Pons (tissue), 1 donor: ENCODE measurements around the gene ITPKC.
"Not testable (repeated sequence)": the region's sequence is repeated elsewhere in the genome, so short reads cannot be mapped to it uniquely, and the experiment has no call there.

ENCODE experiments used
- DNase-seq: peaks from one replicate; pipeline ENCODE4 v3.0.0-alpha.2; 2016; ENCODE audit warnings: low spot score

The ITPKC gene

DNA sequence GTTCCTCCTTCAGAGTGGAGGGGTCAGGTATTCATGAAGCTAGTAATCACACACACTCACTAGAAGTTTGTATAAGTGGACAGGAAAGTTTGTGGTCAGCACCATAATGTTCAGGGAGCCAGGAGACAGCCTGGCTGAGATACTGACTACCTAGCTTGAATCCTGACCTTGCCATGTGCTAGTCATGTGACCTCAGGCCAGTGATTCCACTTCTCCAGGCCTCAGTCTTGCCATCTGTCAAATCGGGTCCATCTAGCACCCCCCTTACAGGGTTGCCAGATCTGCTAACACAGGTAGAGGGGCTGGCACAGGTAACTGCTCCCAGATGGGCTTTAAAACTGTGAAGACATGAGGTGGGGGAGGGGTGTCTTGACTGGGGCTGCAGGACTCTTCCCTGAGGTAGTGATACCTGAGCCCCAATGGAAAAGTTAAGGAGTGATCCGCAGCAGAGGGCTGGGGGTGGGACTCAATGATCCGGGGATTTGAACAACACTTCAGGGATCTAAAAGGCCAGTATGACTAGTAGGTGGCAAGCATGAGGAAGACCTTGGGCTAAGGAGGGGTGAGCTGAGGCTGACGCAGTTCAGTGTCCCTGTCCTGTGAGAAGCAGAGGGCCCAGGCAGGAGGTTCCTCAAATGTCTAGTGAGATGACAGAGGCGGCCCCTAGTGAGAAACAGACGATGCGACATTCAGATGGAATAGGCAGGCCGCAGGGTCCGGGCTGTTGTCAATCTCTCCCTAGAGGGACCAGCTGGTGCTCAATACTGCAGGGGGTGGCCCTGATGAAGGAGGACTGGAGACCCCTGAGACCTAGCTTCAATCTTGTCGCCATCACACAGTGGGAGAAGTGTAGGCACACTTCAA is 24.8 kb downstream of the ITPKC start:
- DNase-seq = no peak

DNA sequence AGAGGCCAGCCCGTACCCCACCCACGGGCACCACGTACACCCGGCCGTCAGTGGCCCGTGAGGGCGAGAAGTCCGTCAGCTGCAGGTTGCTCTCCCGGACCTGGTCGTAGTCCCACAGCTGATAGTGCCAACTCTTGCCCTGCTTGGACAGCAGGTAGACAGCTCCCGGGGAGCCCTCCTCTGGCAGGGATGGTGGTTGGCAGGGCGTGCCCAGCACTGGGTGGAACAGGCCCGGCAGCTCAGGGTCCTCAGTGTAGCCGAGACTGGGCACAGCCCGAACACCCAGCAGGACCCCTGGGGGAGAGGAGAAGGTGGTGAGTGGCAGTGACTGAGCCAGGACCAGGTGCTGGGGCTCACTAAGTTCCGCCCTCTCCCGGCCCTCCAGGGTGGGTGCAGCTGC is 25.6 kb downstream of the ITPKC start:
- DNase-seq = no peak

DNA sequence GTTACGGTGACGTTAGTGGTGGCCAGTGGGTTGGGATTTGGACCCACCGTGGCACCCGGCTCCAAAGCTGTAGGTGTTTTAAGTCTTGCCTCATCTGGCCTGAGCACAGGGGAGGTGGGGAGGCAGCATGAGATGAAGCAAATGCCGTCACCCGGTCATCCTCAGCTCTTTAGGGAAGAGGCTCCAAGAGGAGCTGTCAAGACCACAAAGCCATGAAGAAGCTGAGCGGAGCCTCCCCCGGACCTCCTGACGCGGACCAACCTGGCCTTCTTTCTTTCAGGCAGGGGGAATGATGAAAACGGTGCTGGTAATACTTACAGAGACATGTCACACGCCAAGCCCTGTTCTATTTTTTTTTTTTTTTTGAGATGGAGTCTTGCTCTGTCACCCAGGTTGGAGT is 26.0 kb downstream of the ITPKC start:
- no peak for DNase-seq

- no peak for DNase-seq
These were observed 27.0 kb downstream of the ITPKC start for GRCh38 chr19:40743926-40744325.

DNA sequence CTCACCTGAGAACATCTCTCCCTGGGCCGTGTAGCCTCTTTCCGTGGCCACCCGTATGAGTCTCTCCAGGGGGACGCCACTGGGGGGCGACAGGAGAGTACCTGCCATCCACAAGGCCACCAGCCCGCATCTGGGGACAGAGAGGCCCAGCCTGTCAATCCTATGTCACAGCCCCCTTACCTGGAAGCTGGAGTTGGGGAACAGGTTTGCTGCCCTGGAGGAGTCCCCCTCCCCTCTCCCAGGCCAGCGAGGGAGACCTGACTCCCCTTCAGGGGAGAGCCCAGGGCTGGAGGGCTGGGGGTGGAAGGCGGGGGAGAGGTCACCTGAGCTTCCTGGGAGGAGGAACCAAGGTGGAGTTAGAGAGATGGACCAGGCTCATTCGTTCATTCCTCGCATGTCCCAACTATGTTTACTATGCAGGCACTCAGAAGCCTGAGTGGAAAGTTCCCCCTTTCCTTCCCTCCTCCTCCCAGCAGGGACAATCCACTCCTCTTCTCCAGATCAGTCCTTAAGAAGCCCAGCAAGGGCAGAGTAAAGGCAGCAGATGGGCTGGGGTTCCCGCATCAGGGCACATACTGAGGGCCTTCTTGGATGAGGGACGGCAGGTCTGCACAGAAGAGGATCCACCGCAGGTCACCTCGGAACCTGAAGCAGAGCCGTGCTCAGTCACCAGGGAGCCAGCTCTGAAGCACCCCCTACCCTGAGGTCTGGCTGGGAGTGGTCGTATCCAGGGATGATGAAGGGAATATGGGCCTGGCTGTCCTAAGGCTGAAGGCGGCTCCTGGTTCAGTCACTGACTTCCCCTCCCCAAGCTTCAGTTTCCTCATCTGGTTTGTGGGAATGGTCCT is 27.9 kb downstream of the ITPKC start:
- no peak for DNase-seq

- no peak for DNase-seq
These were observed 28.5 kb downstream of the ITPKC start for GRCh38 chr19:40745402-40745780.

GRCh38 chr19:40747536-40747935 is 30.6 kb downstream of the ITPKC start:
- DNase-seq = no peak

GRCh38 chr19:40750058-40750873 is 33.4 kb downstream of the ITPKC start, which contains the start of gene ACTMAP:
TSS of gene ACTMAP (minus strand) at chr19:40750477. CDS start at chr19:40749803, 674 bp downstream.
- peak; percentile 100 for DNase-seq

DNA sequence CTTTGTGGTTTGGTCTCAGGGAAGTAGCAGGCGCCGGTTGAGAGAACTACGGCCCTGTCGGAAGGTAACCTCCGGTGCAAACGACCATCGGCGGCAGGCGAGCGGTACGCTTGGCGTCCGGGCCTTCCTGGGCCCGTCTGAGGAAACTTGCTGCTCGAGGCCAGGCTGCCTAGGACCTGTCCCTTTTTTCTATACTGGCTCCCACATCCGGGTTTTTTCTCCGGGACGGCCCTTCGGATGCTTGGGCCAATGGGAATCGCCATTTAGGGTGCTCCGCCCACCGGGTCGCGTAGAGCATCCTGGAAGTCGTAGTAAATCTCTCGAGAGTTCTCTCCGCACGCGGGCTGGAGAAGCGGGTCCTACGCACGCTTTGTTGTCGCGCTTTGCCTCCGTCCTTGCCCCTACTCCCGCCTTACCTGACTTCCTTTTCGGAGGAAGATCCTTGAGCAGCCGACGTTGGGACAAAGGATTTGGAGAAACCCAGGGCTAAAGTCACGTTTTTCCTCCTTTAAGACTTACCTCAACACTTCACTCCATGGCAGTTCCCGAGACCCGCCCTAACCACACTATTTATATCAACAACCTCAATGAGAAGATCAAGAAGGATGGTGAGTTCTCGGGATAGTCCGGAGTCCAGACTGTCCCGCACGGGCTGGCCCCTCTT is 34.1 kb downstream of the ITPKC start, which contains the start of gene SNRPA:
TSS of gene SNRPA (plus strand) at position 330 of the 664 bp plus-strand sequence. CDS start at position 536, 206 bp downstream.
- peak; percentile 98 for DNase-seq

DNA sequence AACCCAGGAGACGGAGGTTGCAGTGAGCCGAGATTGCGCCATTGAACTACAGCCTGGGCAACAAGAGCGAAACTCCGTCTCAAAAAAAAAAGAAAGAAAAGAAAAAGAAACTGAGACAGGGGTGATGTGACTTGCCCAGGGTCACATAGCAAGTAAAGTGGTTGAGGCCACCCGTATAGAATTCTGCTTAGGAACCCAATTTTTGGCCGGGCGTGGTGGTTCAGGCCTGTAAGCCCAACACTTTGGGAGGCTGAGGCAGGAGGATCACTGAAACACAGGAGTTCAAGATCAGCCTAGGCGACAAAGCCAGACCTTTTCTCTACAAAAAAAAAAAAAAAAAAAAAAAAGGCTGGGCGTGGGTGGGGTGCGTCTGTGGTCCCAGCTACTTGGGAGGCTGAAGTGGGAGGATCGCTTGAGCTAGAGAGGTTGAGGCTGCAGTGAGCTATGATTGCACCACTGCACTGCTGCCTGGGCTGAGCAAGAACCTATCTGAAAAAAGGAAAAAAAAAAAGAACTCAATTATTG is 35.4 kb downstream of the ITPKC start:
- no peak for DNase-seq

GRCh38 chr19:40754611-40755247 is 37.8 kb downstream of the ITPKC start:
- no peak for DNase-seq

DNA sequence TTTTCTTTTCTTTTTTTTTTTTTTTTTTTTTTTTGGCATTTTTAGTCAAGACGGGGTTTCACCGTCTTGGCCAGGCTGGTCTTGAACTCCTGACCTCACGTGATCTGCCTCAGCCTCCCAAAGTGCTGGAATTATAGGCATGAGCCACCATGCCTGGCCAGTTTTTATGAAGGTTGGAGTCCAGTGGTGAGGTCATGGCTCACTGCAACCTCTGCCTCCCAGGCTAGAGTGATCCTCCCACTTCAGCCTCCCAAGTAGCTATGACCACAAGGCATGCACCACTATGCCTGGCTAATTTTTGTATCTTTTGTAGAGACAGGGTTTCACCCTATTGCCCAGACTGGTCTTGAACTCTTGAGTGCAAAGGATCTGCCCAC is 38.3 kb downstream of the ITPKC start:
- DNase-seq = no peak

- no peak for DNase-seq
These were observed 38.9 kb downstream of the ITPKC start for GRCh38 chr19:40755791-40756190.

DNA sequence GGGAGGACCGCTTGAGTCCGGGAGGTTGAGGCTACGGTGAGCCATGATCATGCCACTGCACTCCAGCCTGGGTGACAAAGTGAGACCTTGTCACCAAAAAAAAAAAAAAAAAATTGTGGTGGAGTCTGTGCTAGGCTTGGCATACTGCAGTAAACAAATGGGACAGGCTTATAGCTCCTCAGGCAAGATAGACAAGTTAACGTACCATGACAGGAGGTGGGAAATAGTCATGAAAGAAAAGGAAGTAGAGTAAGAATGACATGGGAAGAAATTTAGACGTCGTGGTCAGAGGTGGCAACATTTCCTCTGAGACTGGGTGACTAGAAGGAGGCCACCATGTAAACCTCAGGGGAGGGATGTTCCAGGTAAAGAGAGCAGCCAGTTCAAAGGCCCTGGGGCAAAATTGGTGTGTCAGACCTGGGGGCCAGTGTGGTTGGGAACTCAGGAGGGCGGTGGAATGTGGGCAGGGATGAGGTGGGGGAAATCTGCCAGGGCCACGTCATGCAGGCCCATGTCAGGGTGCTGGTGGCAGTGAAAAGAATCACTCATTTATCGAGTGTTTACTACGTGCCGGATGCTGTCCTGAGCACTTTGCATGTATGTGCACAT is 39.7 kb downstream of the ITPKC start:
- DNase-seq = no peak

DNA sequence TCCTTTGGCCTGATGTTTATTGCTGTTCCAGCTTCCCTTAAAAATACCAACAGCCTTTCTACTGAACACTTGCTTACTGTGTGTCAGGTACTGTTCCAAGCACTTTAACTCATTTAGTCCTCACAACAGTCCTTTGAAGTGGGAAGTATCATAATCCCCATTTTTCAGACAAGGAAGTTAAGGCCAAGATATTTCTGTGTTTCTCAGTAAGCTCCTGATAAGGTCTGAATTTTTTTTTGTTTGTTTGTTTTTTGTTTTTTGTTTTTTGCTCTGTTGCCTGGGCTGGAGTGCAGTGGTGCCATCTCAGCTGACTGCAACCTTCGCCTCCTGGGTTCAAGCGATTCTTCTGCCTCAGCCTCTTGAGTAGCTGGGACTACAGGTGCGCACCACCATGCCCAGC is 41.6 kb downstream of the ITPKC start:
- DNase-seq = no peak

DNA sequence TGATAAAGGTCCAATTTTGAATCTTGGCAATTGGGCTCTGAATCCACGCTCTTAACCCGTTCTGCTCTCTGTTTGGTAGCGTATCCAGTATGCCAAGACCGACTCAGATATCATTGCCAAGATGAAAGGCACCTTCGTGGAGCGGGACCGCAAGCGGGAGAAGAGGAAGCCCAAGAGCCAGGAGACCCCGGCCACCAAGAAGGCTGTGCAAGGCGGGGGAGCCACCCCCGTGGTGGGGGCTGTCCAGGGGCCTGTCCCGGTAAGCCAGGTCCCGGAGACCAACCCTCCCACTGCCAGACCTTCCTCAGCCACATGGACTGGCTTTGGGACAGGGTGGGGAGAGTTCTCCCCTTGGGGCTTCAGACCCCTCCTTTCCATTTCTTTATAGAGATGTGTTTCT is 42.4 kb downstream of the ITPKC start:
- DNase-seq = no peak

- no peak for DNase-seq
These were observed 46.0 kb downstream of the ITPKC start for GRCh38 chr19:40762754-40763470.

- no peak for DNase-seq
These were observed 46.6 kb downstream of the ITPKC start for GRCh38 chr19:40763526-40763925.

DNA sequence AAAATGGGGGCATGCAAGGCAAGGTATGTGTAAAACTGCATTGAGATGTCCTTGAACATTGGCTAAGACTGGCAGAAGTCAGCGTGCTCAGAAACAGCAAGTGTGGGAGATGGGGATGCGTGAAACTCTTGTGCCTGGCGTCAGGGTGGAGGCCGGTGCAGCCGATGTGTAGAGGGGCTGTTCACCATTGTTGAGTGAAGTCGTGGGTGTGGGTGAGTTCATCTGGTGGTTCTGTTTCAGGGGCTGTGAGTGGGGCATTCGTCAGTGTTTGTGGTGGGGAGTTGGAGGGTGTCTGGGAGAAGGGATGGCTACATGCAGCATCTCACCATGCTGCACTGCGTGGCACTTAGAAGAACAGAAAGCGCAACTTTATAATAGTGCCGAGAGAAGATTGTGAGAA is 47.1 kb downstream of the ITPKC start:
- no peak for DNase-seq

- not testable (repeated sequence) for DNase-seq
These were observed 49.5 kb downstream of the ITPKC start for GRCh38 chr19:40766385-40766784.
